C4-2B (cell line): Measurements from ENCODE around the gene TEAD3.

Experiments used
- H3K27ac ChIP-seq: fragments of 450-650 bp; 2 replicates; pipeline ENCODE4 v1.5.1; 2017
- CTCF ChIP-seq: fragments of 450-650 bp; conservative IDR thresholded peaks from 2 replicates; pipeline ENCODE4 v1.5.1; 2017; ENCODE audit warnings: mild to moderate bottlenecking
- ZFX ChIP-seq: fragments of 450-650 bp; IDR thresholded peaks from 2 replicates; pipeline ENCODE4 v1.6.1; 2017

Gene TEAD3

DNA sequence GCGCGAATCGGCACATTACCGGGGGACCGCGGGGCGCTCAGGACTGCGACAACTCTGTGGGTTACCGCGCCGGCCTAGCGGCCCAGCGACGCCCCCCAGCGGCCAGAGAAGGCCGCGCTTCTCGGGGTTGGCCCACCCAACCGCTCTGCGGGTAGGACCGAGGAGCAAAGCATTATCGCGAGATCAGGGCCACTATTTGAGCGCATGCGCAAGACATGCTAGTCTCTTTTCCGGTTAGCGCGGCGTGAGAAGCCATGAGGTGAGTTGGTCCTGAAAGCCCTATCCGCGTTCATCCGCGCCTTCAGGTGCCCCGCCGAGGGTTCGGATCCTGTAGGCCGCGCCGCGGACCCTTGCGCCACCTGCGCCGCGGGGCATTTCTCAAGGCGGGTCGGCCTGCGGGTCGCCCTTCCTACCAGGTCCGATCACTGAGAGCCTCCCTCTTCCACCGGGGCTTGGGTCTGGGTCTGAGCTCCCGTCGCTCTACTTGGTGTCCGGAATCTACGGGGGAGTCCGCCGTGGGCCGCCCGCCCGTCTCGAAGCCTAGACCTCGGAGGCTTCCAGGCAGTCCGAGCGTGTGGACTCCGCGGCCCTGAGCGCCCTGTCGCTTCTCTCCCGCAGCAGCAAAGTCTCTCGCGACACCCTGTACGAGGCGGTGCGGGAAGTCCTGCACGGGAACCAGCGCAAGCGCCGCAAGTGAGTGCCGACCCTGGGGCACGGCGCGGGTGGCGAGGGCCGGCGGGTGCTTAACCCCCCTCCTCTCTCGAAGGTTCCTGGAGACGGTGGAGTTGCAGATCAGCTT lies 28.5 kb downstream of the TEAD3 start, which contains the start of gene RPL10A:
Gene RPL10A, plus strand, starts transcription at position 221 of the 799 bp plus-strand sequence. Its CDS starts 34 bp downstream, at position 255.
- TF ChIP-seq CTCF (peak; percentile 99), ZFX (peak; percentile 51; the same call in 1 of the 2 replicates)

DNA sequence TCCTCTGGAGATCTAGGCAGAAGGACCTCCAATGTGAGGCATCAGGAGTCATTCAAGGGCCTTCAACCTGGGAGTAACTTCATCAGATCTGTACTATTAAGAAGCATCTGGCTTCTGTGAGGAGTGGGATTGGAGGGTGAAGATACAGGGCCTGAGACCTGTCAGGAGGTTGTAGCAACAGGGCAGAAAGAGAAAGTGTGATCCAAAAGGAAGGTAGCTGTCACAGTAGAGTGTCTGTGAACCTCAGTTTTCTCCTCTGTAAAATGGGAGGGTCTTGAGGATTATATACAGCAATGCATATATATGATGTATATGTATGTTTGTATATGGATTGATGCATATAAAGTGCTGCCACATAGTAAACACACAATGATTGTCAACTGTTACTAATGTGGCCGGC lies 31.2 kb downstream of the TEAD3 start:
- H3K27ac ChIP-seq = no peak overlapping the region
- TF ChIP-seq CTCF (no peak), ZFX (no peak)

More for the DNA sequence above, 28.5 kb downstream of the TEAD3 start, which contains the start of gene RPL10A:
- H3K27ac ChIP-seq = peak within 1 kb of the TSS; percentile 98

GRCh38 chr6:35463292-35463691 lies 33.6 kb downstream of the TEAD3 start:
- no peak overlapping the region for H3K27ac ChIP-seq
- no peak for TF ChIP-seq CTCF
- TF ChIP-seq ZFX = no peak

GRCh38 chr6:35461270-35461669 lies 35.6 kb downstream of the TEAD3 start:
- TF ChIP-seq ZFX (no peak), CTCF (no peak)
- H3K27ac ChIP-seq = peak overlapping the region; percentile 61

GRCh38 chr6:35457907-35458306 lies 39.0 kb downstream of the TEAD3 start:
- no peak for TF ChIP-seq ZFX
- TF ChIP-seq CTCF = no peak
- H3K27ac ChIP-seq = no peak overlapping the region

DNA sequence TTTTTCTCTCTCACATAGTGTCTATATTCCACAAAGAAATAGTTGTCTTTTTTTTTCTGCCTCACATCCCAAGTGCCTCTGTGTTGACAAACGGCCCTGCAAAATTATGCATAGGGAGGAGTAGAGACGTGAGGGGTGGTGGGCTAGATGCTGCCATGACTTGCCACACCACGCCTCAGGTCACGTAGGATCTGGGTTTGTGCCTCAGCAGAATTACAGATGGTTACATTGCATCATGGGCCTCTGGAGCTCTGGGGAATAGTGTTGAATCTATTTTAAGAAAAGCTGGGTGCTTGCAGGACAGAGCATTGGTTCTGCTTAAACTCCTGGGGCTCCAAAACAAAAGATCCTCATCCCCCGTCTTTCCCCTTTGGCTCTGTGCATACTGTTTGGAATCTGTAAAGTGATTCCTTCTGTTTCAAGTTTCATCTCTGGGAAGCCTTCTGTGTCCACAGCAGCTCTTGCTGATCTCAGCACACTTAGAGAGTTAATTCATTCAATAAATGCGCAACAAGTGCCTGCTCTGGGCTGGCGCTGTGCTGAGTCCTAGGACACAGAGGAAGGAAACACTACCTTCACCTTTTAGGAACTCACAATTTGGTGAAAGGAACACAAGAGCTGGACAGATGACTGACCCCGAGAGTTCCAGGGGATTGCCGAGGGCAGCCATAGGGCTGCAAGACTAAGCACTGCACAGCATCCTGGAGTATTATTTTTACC lies 42.3 kb downstream of the TEAD3 start:
- no peak overlapping the region for H3K27ac ChIP-seq
- TF ChIP-seq ZFX (no peak), CTCF (no peak)

DNA sequence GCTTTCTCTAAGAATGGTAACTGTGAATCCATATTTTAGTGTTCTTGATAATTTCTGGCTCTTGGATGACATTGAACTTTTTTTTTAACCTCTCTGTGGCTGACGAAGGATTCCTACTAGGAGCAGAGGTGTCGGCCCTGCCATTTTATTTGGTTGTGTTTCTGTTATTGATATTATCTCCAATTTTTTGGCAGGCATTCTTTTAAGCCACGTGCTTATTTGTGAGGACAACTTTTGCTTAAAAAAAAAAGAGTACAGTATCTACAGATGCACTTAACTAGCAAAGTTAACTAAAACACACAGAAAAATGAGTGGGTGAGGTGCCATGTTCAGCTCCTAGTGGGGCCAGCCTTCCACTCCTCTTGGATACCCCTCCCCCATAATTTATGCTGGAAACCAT lies 43.6 kb downstream of the TEAD3 start:
- H3K27ac ChIP-seq = no peak overlapping the region
- TF ChIP-seq ZFX = no peak
- no peak for TF ChIP-seq CTCF
